Loucy (cell line): ENCODE measurements around the gene MT1HL1.

Experiments used
- H2AFZ ChIP-seq: fragments of 200-600 bp; sonication (generic); 2 replicates; pipeline ENCODE4 v1.6.0; 2016; ENCODE audit warnings: antibody characterized with exemption, mild to moderate bottlenecking, low read length, moderate library complexity
- H3F3A ChIP-seq: fragments of 200-600 bp; 2 replicates; pipeline ENCODE4 v1.6.0; 2016; ENCODE audit warnings: antibody characterized with exemption, low read depth, mild to moderate bottlenecking
- H3K27me3 ChIP-seq: fragments of 200-600 bp; sonication (generic); 2 replicates; pipeline ENCODE4 v1.6.1; 2014; ENCODE audit warnings: low read length, mild to moderate bottlenecking; ENCODE audit not compliant: insufficient read depth, poor library complexity, severe bottlenecking
- H3K36me3 ChIP-seq: fragments of 200-600 bp; sonication (generic); 2 replicates; pipeline ENCODE4 v1.6.1; 2016; ENCODE audit warnings: low read length; ENCODE audit not compliant: insufficient read depth
- H3K4me1 ChIP-seq: fragments of 200-600 bp; sonication (generic); 2 replicates; pipeline ENCODE4 v1.5.1; 2014; ENCODE audit warnings: low read length, mild to moderate bottlenecking; ENCODE audit not compliant: insufficient read depth, poor library complexity, severe bottlenecking
- H3K4me2 ChIP-seq: fragments of 200-600 bp; sonication (generic); 2 replicates; pipeline ENCODE4 v1.6.0; 2014; ENCODE audit warnings: antibody characterized with exemption, low read length, low read depth, mild to moderate bottlenecking; ENCODE audit not compliant: poor library complexity, severe bottlenecking
- H3K4me3 ChIP-seq: fragments of 200-600 bp; sonication (generic); 2 replicates; pipeline ENCODE4 v1.5.1; 2014; ENCODE audit warnings: low read length, mild to moderate bottlenecking, mixed read lengths; ENCODE audit not compliant: poor library complexity, severe bottlenecking
- H3K79me2 ChIP-seq: fragments of 200-600 bp; sonication (generic); 2 replicates; pipeline ENCODE4 v1.6.1; 2014; ENCODE audit warnings: low read length; ENCODE audit not compliant: insufficient read depth
- H3K9ac ChIP-seq: fragments of 200-600 bp; sonication (generic); 2 replicates; pipeline ENCODE4 v1.6.0; 2014; ENCODE audit warnings: mild to moderate bottlenecking, low read depth, low read length, moderate library complexity; ENCODE audit not compliant: poor library complexity, severe bottlenecking
- H3K9me2 ChIP-seq: fragments of 200-600 bp; sonication (generic); replicated peaks from 2 replicates; pipeline ENCODE4 v1.6.1; 2016; ENCODE audit warnings: low read depth, low read length, mixed read lengths
- H3K9me3 ChIP-seq: fragments of 200-600 bp; sonication (generic); 2 replicates; pipeline ENCODE4 v1.6.1; 2014; ENCODE audit warnings: mild to moderate bottlenecking, antibody characterized with exemption, low read length, low read depth; ENCODE audit not compliant: insufficient read depth
- H4K20me1 ChIP-seq: fragments of 200-600 bp; sonication (generic); 2 replicates; pipeline ENCODE4 v1.6.0; 2014; ENCODE audit warnings: antibody characterized with exemption, low read length, mild to moderate bottlenecking; ENCODE audit not compliant: insufficient read depth, poor library complexity, severe bottlenecking
- EZH2phosphoT487 ChIP-seq: fragments of 200-600 bp; IDR thresholded peaks from 2 replicates; pipeline ENCODE4 v1.6.1; 2018; ENCODE audit warnings: antibody characterized with exemption, mild to moderate bottlenecking, moderate library complexity, borderline replicate concordance
- TF ChIP-seq, protein P1 (sequence below): fragments of 200-600 bp; sonication (generic); conservative IDR thresholded peaks from 2 replicates; pipeline ENCODE4 v1.5.1; 2014; ENCODE audit warnings: mild to moderate bottlenecking, antibody characterized with exemption, low read length

MT1HL1 gene

DNA sequence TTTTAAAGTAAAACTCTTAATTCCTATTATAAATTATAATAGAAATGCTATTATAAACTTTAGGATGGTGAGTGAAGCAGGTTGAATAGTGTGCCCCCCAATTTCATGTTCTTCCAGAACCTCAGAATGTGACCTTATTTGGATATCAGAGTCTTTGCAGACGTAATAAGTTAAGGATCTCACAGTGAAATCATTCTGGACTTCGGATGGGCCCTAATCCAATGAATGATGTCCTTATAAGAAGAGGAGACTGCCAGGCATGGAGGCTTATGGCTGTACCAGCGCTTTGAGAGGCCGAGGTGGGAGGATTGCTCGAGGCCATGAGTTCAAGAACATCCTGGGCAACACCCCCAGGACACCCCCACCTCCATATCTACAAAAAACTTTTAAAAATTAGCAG, 9.4 kb upstream of the MT1HL1 start:
- H3F3A ChIP-seq, result no peaks in the 10 kb centered on the region
- no peak overlapping the region for H3K4me3 ChIP-seq
- H2AFZ ChIP-seq, result no peak overlapping the region
- H3K27me3 ChIP-seq, result no peaks in the 10 kb centered on the region
- no peaks in the 10 kb centered on the region for H4K20me1 ChIP-seq
- TF ChIP-seq, protein P1, sequence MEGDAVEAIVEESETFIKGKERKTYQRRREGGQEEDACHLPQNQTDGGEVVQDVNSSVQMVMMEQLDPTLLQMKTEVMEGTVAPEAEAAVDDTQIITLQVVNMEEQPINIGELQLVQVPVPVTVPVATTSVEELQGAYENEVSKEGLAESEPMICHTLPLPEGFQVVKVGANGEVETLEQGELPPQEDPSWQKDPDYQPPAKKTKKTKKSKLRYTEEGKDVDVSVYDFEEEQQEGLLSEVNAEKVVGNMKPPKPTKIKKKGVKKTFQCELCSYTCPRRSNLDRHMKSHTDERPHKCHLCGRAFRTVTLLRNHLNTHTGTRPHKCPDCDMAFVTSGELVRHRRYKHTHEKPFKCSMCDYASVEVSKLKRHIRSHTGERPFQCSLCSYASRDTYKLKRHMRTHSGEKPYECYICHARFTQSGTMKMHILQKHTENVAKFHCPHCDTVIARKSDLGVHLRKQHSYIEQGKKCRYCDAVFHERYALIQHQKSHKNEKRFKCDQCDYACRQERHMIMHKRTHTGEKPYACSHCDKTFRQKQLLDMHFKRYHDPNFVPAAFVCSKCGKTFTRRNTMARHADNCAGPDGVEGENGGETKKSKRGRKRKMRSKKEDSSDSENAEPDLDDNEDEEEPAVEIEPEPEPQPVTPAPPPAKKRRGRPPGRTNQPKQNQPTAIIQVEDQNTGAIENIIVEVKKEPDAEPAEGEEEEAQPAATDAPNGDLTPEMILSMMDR, result no peak
- TF ChIP-seq EZH2phosphoT487, result no peak
- no peaks in the 10 kb centered on the region for H3K36me3 ChIP-seq
- H3K4me1 ChIP-seq, result no peaks in the 10 kb centered on the region
- no peaks in the 10 kb centered on the region for H3K9me2 ChIP-seq
- H3K4me2 ChIP-seq, result no peak overlapping the region
- no peak overlapping the region for H3K9ac ChIP-seq
- no peaks in the 10 kb centered on the region for H3K9me3 ChIP-seq
- no peaks in the 10 kb centered on the region for H3K79me2 ChIP-seq

GRCh38 chr1:237012788-237013383, 8.6 kb upstream of the MT1HL1 start:
- Histone ChIP-seq H4K20me1 (no peaks in the 10 kb centered on the region), H3K9ac (no peak overlapping the region), H3K4me2 (no peak overlapping the region), H3K9me2 (no peaks in the 10 kb centered on the region), H3K27me3 (no peaks in the 10 kb centered on the region), H2AFZ (no peak overlapping the region), H3K4me1 (no peaks in the 10 kb centered on the region), H3K36me3 (no peaks in the 10 kb centered on the region), H3K79me2 (no peaks in the 10 kb centered on the region), H3F3A (no peaks in the 10 kb centered on the region), H3K9me3 (no peaks in the 10 kb centered on the region), H3K4me3 (no peak overlapping the region)
- no peak for TF ChIP-seq EZH2phosphoT487
- TF ChIP-seq, protein P1, result no peak

DNA sequence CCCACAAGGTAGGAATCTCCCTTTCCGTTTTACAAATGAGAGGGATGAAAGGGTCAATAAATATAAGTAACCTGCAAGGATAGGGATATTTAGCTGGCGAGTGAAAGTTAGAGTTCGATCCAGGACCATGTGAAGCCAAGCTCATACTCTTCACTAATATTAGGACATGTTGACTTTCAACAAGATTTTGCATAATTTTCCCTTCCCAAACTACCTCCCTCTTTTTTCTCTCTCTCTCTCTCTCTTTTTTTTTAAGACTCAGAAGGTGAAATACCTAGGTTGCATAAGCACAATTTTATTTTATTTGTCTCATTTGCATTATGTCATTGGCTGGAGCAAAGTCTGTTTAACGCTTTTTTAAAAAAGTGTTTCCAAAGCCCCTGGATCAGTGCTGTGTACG, 8.1 kb upstream of the MT1HL1 start:
- Histone ChIP-seq H3K79me2 (no peaks in the 10 kb centered on the region), H2AFZ (no peak overlapping the region)

More for the DNA sequence above, 8.1 kb upstream of the MT1HL1 start:
- Histone ChIP-seq H3K9me3 (no peaks in the 10 kb centered on the region), H3K4me2 (no peak overlapping the region), H3K4me3 (no peak overlapping the region), H3K9me2 (no peaks in the 10 kb centered on the region), H3F3A (no peaks in the 10 kb centered on the region), H3K36me3 (no peaks in the 10 kb centered on the region), H3K4me1 (no peaks in the 10 kb centered on the region), H3K27me3 (no peaks in the 10 kb centered on the region), H4K20me1 (no peaks in the 10 kb centered on the region), H3K9ac (no peak overlapping the region)
- TF ChIP-seq, protein P1, result no peak
- no peak for TF ChIP-seq EZH2phosphoT487
